GM12872 (cell line): ENCODE results near the gene ATR.

Experiments used
- TF ChIP-seq, protein P1 (sequence below): IDR thresholded peaks from 3 replicates; pipeline ENCODE4 v1.5.1; 2011; ENCODE audit warnings: low read depth, mild to moderate bottlenecking, low read length, moderate library complexity; ENCODE audit not compliant: insufficient read depth

Gene ATR

DNA sequence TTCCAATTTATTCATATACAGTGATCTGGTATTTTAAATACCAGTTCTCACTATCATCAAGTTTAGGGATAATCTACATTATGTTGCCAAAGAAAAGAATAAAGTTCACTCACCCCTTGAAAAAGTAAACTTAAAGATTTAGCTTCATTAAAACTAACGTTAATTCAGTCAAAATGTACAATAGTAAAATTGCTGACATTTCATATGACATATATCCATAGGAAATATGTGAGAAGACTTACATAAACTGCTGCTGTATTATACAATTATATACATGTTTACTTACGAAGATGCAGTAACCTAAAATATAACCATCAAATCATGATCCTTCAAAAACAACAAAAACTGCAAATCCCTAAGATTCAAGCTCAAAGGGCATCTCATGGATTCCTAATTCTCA is 44.0 kb downstream of the ATR start:
- TF ChIP-seq, protein P1, sequence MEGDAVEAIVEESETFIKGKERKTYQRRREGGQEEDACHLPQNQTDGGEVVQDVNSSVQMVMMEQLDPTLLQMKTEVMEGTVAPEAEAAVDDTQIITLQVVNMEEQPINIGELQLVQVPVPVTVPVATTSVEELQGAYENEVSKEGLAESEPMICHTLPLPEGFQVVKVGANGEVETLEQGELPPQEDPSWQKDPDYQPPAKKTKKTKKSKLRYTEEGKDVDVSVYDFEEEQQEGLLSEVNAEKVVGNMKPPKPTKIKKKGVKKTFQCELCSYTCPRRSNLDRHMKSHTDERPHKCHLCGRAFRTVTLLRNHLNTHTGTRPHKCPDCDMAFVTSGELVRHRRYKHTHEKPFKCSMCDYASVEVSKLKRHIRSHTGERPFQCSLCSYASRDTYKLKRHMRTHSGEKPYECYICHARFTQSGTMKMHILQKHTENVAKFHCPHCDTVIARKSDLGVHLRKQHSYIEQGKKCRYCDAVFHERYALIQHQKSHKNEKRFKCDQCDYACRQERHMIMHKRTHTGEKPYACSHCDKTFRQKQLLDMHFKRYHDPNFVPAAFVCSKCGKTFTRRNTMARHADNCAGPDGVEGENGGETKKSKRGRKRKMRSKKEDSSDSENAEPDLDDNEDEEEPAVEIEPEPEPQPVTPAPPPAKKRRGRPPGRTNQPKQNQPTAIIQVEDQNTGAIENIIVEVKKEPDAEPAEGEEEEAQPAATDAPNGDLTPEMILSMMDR = no peak

DNA sequence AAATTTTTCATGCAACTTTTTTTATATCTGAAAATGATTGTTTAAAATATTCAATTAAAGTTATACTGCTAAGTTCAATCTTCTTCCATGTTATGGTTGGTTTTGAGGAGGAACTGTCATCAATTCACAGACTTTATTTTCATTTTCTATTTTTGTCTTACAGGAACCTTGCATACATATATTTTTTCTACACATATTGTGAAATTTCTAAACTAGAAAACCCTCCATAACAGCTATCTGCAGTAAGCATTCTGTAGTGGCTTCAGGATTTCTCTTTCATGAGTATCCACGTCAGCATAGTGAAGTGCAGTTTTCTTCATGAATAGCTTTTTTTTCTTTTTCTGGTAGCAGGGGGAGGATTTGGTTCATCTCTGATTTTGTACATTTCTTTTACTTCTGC is 48.2 kb downstream of the ATR start:
- TF ChIP-seq, protein P1 = no peak

DNA sequence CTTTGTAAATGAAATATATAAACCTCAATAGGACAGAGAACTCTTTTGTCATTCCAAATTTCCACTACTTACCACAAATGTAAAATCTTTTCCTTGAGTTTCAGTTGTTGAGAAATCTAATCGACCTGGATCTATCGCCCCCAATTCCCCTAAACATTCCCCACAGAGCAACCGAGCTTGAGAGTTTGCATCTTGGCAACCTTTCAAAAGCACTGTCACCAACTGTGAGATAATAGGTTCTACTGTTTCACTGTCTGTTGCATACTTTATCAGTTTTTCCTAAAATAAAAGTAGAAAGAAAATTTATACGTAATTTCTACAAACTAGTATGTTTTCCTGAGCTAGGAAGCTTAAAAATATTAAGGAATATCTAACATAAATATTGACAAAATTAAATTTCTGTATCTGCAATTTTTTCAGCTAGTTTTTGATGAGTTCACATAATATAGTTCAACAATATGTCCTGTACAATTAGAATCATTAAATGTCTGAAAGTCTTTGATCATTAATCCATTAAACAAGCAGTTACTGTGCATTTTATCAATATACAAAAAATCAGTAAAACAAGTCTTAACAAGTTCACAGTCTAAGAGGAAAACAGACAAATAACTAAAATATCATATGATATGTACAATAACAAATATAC is 54.5 kb downstream of the ATR start:
- TF ChIP-seq, protein P1 = no peak

DNA sequence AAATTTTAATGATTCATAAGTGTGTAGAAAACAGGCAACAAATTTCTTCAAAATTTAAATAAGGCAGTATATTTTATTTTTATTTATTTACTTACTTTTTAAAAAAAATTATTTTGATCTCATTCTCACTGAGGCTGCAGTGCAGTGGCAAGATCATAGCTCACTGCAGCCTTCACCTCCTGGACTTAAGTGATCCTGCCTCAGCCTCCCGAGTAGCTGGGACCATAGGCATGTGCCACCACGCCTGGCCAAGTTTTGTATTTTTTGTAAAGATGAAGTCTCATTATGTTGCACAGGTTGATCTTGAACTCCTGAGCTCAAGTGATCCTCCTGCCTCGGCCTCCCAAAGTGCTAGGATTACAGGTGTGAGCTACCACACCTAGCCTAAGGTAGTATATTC is 69.5 kb downstream of the ATR start:
- TF ChIP-seq, protein P1 = no peak

DNA sequence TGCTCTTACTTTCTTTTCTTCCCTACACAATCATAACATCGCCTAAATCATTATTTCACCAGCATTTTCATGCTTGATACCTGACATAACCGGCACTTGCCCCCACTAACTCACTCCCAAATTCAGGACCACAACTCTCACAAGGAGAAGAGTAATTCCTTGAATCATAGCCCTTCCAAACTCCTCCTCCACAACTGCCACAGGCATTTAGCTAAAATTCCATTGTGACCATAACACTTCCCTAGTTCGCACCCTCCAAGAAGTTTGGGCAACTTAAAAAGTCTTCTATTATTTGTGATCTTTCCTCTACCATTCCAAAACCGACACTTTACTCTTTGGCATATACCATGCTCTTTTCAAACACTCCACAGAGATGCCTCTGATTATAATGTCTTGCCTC is 71.3 kb downstream of the ATR start:
- TF ChIP-seq, protein P1 = no peak

DNA sequence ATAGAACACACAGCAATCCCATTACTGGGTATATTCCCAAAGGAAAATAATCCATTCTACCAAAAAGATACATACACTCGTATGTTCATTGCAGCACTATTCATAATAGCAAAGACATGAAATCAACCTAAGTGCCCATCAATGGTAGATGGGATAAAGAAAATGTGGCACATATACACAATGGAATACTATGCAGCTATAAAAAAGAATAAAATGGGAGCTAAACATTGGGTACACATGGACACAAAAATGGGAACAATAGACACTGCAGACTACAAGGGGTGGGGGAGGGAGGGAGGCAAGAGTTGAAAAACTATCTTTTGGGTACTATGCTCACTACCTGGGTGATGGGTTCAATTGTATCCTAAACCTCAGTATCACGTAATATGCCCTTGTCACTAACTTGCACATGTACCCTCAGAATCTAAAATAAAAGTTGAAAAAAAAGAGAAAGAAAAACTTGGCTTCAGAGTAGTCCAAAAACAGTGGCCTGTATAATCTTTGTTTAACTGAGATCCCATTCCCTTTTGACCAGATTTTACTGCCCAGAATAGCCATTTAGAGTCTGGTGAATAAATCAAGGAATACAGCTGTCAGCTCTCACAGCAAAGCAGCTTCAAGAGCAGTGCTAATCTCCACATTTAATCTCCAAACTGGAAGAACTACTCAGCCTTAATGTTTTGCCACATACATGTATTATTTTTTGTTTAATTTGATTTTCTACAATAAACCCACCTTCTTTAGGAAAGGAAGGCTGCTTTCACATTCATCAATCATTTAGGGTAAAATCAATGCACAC is 76.1 kb downstream of the ATR start:
- TF ChIP-seq, protein P1 = no peak

DNA sequence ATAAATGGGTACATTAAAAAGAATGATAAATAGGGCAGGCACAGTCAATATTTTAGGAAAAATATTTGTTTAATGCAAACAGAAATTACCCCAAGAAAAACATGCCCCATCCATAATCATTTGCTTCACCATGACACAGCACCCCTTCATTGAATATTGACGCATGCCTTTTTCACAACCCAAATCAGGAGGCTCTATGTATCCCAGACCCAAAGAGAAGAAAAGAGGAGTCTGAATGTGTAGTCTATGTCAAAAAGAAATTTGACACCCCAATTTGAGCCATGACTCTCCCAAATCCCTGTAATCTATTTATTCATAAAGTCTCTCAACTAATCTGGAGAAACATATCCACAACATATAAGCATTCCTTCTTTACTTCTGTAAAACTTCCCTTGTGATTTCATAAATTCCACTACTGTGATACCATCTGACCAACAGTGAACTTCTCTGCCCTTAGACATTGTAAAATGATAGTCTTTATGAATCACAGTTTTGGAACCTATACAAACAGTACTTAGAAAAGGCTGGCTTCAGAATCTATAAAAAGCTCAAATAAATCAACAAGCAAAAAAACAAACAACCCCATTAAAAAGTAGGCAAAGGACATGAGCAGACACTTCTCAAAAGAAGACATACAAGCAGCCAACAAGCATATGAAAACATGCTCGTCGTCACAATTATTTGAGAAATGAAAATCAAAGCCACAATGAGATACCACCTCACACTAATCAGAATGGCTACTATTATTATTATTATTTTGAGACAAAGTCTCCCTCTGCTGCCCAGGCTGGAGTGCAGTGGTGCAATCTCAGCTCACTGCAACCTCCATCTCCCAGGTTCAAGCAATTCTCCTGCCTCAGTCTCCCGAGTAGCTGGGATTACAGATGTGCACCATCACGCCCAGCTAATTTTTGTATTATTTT is 77.3 kb downstream of the ATR start:
- TF ChIP-seq, protein P1 = no peak
